Endodermal cell (in vitro differentiated cells): Measurements from ENCODE around the gene TMEM204. TPM values are rescaled to one million over a fixed set of nuclear protein-coding genes. Genes with fewer than 3 reads are reported as not detected.

Experiments
- DNase-seq: peaks from one replicate; pipeline ENCODE4 v3.0.0-alpha.2; 2017
- H3K27ac ChIP-seq: 2 replicates; pipeline ENCODE4 v1.5.1; 2013; ENCODE audit warnings: mild to moderate bottlenecking, low read depth, low read length, moderate library complexity
- H3K27me3 ChIP-seq: 2 replicates; pipeline ENCODE4 v1.6.1; 2013; ENCODE audit warnings: mild to moderate bottlenecking, low read length, moderate library complexity; ENCODE audit not compliant: insufficient read depth, control insufficient read depth, poor library complexity, severe bottlenecking
- H3K36me3 ChIP-seq: 2 replicates; pipeline ENCODE4 v1.7.0; 2013; ENCODE audit warnings: mild to moderate bottlenecking, low read length, moderate library complexity; ENCODE audit not compliant: control insufficient read depth, insufficient read depth
- H3K4me1 ChIP-seq: one replicate; pipeline ENCODE4 v1.7.0; 2013; ENCODE audit warnings: low read length; ENCODE audit not compliant: control insufficient read depth, insufficient read depth
- H3K4me3 ChIP-seq: 2 replicates; pipeline ENCODE4 v1.5.1; 2013; ENCODE audit warnings: mild to moderate bottlenecking, low read length, moderate library complexity
- H3K9ac ChIP-seq: 2 replicates; pipeline ENCODE4 v1.6.1; 2013; ENCODE audit warnings: mild to moderate bottlenecking, low read length, moderate library complexity; ENCODE audit not compliant: poor library complexity, severe bottlenecking; ENCODE audit errors: extremely low read depth
- H3K9me3 ChIP-seq: 2 replicates; pipeline ENCODE4 v1.6.1; 2013; ENCODE audit warnings: mild to moderate bottlenecking, low read length, moderate library complexity; ENCODE audit not compliant: control insufficient read depth
- H3K27ac Mint-ChIP-seq: 2 replicates; pipeline ENCODE4 v1.8.0; 2020; ENCODE audit warnings: mixed read lengths
- H3K27me3 Mint-ChIP-seq: 2 replicates; pipeline ENCODE4 v1.8.0; 2021; ENCODE audit warnings: mild to moderate bottlenecking, mixed read lengths; ENCODE audit not compliant: insufficient read depth
- H3K36me3 Mint-ChIP-seq: 2 replicates; pipeline ENCODE4 v1.8.0; 2020; ENCODE audit warnings: low read depth, mixed read lengths
- H3K4me1 Mint-ChIP-seq: 2 replicates; pipeline ENCODE4 v1.8.0; 2020; ENCODE audit warnings: mixed read lengths
- H3K4me3 Mint-ChIP-seq: 2 replicates; pipeline ENCODE4 v1.8.0; 2020; ENCODE audit warnings: mild to moderate bottlenecking, moderate library complexity, mixed read lengths
- H3K9me3 Mint-ChIP-seq: 2 replicates; pipeline ENCODE4 v1.8.0; 2020; ENCODE audit warnings: mild to moderate bottlenecking, mixed read lengths
- WGBS, 2 experiments: methylation state at CpG; one replicate each; pipeline versions ENCODE4 v1.1.5 to v1.1.7; 2013; ENCODE audit warnings: missing lambda C conversion rate in 2 of 2, mixed read lengths in 1 of 2; ENCODE audit not compliant: insufficient coverage in 1 of 2, insufficient read length in 1 of 2; 5-methylcytosine and 5-hydroxymethylcytosine counted together
- total RNA-seq, 2 donors: library from RNA; stranded (reverse); fragmentation: NEBNext Ultra II Directional in 1 of 2; extraction: Animal tissue kit (Norgen Biotek cat#: 25700) in 1 of 2; gene quantifications; 2 replicates in 1 of 2; 3 replicates in 1 of 2; pipeline ENCODE4 v1.2.1, GENCODE V29; 2021
- TF ChIP-seq, protein P1 (sequence below): fragments of 200-600 bp; sonication (generic); conservative IDR thresholded peaks from 2 replicates; pipeline ENCODE4 v1.5.0; 2021; ENCODE audit warnings: antibody characterized with exemption, mild to moderate bottlenecking

Gene TMEM204
- total RNA-seq, 2 donors from 2014 or later, result not detected

DNA sequence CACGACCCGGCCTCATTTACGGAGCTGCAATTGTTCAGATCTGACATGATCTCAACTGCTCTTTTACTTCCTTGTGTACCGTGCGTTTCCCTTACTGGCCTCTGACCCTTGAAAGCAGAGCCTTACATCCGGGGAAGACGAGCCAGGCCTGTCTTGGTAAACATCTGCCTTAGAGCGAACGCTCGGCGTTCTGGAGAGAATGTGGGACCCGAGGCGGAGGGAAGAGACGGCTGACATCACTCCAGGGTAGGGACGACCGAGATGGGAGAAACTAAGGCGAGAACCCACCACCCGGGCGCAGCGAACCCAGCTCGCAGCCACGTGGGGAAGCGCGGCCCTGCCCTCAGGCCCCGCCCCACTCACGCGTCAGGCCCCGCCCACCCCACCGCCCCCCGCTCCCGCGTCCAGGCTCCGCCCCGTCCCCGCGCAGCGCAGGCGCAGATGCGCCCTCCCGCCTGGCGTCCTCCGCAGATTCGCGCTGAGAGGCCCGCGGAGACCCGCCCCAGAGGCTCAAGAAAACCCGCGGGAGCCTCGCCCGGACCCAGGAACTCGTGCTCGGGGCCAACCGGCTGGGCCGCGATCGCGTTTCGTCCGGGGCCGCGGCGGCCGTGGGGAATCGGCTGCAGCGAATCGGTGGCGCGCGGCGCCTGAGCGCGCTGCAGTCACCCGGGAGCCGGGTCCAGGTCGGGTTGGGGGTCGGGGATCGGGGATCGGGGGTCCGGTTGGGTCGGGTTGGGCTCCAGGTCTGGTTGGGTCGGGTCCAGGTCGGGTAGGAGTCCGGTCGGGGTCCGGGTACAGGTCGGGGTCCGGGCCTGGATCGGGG, 40.3 kb upstream of the TMEM204 start, which contains the start of gene TELO2:
TSS of gene TELO2 (plus strand) at position 438 of the 823 bp plus-strand sequence. CDS start 922 bp downstream, outside the sequence.
- peak within 1 kb of the TSS; percentile 77 for H3K4me3 Mint-ChIP-seq
- H3K4me1 Mint-ChIP-seq, result peaks cover 1% of the 10 kb centered on the region
- peak within 1 kb of the TSS; percentile 98 for H3K27ac Mint-ChIP-seq
- Histone ChIP-seq H3K4me3 (peak within 1 kb of the TSS; percentile 80), H3K9me3 (no peaks in the 10 kb centered on the region), H3K9ac (peak within 1 kb of the TSS; percentile 66), H3K27me3 (no peaks in the 10 kb centered on the region), H3K36me3 (peaks cover 22% of the 10 kb centered on the region), H3K4me1 (peaks cover 9% of the 10 kb centered on the region), H3K27ac (peak within 1 kb of the TSS; percentile 72)
- WGBS, 2 experiments, result 2 to 13% methylated on average over 18 to 89 of the region's 89 CpGs
- no peaks in the 10 kb centered on the region for H3K9me3 Mint-ChIP-seq
- H3K36me3 Mint-ChIP-seq, result peaks cover 17% of the 10 kb centered on the region
- DNase-seq, result peak; percentile 93
- TF ChIP-seq, protein P1, sequence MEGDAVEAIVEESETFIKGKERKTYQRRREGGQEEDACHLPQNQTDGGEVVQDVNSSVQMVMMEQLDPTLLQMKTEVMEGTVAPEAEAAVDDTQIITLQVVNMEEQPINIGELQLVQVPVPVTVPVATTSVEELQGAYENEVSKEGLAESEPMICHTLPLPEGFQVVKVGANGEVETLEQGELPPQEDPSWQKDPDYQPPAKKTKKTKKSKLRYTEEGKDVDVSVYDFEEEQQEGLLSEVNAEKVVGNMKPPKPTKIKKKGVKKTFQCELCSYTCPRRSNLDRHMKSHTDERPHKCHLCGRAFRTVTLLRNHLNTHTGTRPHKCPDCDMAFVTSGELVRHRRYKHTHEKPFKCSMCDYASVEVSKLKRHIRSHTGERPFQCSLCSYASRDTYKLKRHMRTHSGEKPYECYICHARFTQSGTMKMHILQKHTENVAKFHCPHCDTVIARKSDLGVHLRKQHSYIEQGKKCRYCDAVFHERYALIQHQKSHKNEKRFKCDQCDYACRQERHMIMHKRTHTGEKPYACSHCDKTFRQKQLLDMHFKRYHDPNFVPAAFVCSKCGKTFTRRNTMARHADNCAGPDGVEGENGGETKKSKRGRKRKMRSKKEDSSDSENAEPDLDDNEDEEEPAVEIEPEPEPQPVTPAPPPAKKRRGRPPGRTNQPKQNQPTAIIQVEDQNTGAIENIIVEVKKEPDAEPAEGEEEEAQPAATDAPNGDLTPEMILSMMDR, result no peak
- H3K27me3 Mint-ChIP-seq, result peaks cover 5% of the 10 kb centered on the region

DNA sequence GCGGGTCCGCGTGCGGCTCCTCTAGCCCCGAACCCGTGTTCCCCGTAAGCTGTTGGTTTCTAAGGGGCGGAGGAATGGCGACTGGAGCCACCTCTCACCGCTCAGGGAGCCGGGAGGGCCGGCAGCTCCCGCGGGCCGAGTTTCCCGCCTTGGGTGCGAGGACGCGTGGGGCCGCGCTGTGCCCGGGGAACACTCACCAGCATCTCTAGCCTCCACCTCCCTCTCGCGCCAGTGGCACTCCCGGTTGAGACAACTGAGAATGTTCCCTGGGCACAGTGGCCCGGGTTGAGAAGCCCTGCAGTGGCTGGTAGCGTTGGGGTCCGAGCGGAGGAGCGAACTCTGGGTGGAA, 39.7 kb upstream of the TMEM204 start:
- peaks cover 28% of the 10 kb centered on the region for H3K36me3 ChIP-seq
- peak overlapping the region; percentile 66 for H3K9ac ChIP-seq
- H3K4me3 ChIP-seq, result peak overlapping the region; percentile 80
- DNase-seq, result no peak
- no peaks in the 10 kb centered on the region for H3K27me3 ChIP-seq
- Mint-ChIP-seq H3K27ac (peak overlapping the region; percentile 68), H3K36me3 (peaks cover 23% of the 10 kb centered on the region), H3K9me3 (no peaks in the 10 kb centered on the region), H3K4me3 (peak overlapping the region; percentile 77), H3K27me3 (peaks cover 5% of the 10 kb centered on the region), H3K4me1 (peaks cover 1% of the 10 kb centered on the region)
- WGBS, 2 experiments, result 0 to 2% methylated on average over 18 to 30 of the region's 30 CpGs
- TF ChIP-seq, protein P1, result no peak
- peaks cover 9% of the 10 kb centered on the region for H3K4me1 ChIP-seq
- no peaks in the 10 kb centered on the region for H3K9me3 ChIP-seq
- no peak overlapping the region for H3K27ac ChIP-seq

DNA sequence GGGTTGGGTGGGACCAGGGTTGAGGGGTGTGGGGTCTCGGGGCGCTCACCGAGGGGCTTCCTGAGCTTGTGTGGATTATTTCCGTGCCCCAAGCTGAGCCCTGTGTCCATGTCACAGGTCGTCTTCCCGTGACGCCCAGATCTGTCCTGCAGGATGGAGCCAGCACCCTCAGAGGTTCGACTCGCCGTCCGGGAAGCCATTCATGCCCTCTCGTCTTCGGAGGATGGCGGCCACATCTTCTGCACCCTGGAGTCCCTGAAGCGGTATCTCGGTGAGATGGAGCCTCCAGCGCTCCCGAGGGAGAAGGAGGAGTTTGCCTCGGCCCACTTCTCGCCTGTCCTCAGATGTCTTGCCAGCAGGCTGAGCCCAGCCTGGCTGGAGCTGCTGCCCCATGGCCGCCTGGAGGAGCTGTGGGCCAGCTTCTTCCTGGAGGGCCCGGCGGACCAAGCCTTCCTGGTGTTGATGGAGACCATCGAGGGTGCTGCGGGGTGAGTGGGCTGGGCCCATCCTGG, 39.3 kb upstream of the TMEM204 start:
- H3K9me3 ChIP-seq, result no peaks in the 10 kb centered on the region
- Mint-ChIP-seq H3K27me3 (peaks cover 5% of the 10 kb centered on the region), H3K27ac (peak overlapping the region; percentile 68), H3K9me3 (no peaks in the 10 kb centered on the region), H3K36me3 (peaks cover 23% of the 10 kb centered on the region), H3K4me3 (peak overlapping the region; percentile 77), H3K4me1 (peaks cover 1% of the 10 kb centered on the region)
- peaks cover 9% of the 10 kb centered on the region for H3K4me1 ChIP-seq
- no peaks in the 10 kb centered on the region for H3K27me3 ChIP-seq
- peaks cover 28% of the 10 kb centered on the region for H3K36me3 ChIP-seq
- H3K27ac ChIP-seq, result no peak overlapping the region
- H3K4me3 ChIP-seq, result peak overlapping the region; percentile 80
- 57 to 67% methylated on average over 16 to 25 of the region's 25 CpGs for WGBS, 2 experiments
- peak overlapping the region; percentile 66 for H3K9ac ChIP-seq
- TF ChIP-seq, protein P1, result peak; percentile 63
- DNase-seq, result peak; percentile 84
